ENCODE measurements around the gene CRIP2.

Gene CRIP2

DNA sequence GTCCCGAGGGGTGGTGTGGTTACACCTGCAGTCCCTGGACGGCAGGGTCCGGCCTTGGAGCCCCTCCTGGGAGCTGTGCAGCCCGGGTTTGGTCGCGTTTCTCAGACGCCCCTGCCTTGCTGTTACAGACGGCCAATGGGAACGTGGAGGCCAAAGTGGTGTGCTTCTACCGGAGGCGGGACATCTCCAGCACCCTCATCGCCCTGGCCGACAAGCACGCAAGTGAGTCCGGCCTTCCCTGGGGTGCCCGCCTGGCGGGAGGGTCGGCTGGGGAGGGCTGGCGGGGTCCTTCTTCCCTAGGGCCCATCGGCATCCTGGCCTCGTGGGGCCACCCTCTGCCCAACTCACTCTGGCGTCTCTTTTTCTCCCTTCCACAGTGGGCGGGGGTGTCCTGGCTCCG, 29.3 kb upstream of the CRIP2 start:
- no peak for FAIRE-seq

DNA sequence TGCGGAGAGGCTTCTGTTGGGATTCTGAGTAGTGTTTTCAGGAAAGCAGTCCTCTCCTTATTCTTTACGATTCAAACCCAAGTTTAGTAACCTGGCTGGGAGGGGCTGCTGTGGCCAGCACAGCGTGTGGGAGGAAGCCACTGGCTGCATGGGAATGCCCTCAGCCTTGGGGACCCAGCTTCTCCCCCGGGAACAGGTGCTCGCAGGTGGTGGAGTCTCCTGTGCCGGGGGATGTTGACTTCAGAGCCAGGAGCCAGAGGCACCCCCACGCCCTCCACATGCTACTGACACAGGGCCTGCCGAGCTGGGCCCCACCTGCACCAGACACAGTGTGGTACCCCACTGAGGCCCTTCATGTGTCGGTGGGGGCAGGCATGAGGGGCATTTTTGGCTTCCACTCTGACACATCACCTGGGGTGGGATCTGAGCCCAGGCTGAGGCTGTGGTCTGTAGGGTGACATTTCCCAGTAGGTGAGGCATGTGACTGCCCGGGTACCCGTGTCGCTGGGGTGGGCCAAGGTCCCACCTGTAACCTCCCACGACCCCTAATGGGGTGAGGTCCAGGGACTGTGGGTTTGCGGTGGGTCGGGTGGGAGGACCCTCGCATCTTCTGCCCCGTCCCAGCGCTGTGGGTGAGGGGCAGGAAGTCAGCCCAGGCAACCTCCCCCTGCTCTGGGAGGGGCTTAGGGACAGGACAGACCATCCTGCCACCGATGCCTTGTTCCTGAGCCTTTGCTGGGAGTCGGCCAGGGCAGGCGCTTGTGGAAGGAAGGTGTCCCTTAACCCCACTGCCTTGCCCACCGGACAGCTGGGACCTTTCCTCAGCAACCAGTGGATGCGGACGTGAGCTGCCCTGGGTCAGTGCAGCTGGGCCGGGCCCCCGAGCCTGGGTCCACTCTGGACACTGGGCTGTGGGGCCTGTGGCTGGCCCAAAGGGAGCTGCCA, 28.4 kb upstream of the CRIP2 start:
- no peak for FAIRE-seq

DNA sequence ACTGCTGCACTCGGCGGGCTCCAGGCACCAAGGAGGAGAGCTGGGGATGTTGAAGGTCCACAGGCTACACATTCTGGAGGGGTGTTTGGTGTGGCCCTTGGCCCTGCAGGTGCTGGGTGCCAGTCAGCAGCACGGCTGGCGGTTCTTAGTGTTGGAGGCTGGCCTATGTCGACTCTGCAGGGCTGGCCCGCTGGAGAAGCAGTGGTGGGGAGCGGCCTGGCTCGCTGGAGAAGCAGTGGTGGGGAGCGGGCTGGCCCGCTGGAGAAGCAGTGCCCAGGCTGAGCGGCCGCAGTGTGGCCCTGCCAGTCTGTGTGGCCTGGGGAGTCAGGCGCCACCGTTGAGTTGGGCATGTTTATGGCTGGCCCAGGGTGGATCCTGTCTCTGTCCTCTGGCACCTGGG, 27.6 kb upstream of the CRIP2 start:
- no peak for FAIRE-seq

DNA sequence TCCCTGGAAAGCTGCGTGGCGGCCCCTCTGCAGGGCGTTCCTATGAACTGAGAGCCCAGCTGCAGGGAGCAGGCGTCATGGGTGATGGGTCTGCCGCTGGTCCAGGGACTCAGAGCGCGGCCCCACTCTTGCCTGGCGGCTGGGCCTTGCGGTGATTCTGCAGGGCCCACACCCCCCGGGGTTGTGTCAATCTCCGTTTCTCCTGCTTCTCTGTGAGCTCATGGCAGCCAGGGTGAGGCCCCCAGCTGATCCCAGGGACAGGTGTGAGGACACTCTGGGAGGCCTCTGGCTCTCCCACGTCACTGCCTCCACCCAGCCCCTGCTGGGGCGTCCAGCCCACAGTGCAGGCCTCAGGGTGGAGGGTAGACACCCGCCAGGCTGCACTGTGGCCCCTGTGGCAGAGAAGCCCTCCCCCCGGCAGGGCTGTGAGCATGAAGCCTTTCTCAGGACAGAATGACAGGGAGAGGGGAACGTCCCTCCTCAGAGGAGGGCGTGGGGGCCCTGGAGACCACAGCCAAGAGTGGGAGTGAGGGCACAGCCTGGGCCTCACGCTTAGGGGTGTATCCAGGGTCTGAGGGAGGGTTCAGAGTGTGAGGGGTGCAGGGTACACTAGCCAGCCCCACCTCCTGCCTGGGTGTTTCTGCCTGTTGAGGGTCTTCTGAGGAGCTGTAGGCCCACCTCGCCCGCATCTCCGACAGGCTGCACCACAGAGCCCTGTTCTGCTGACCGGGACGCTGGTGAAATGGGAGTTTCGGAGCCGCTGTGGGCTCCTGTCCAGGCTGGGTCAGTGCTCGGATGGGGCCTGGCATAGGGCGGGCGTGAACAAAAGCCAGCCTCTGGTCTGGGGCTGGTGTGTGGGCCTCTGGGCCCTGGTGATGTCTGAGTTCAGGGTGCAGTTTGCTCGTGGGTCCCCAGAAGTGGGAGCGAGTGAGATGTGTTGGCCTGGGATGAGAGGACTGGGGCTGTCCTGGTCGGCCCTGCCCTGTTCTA, 26.7 kb upstream of the CRIP2 start:
- no peak for FAIRE-seq

DNA sequence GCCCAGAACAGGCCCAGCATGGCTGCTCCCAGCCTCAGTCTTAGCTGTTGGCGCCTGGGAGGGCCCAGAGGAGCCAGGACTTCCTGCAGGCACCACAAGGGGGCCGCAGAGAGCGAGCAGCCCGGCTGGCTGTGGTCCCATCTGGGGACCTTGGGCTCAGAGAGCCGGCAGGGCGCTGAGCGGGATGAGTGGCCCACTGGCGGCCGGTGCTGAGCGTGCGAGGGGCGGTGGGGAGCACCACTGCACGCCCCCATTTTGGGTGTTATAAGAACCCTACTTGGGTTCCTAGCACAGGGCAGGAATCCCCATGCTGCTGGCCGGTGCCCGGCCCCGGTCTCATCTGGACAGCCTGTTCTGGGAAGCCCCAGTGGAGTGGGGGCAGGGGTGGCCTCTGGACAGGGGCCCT, 25.9 kb upstream of the CRIP2 start:
- FAIRE-seq, result no peak

DNA sequence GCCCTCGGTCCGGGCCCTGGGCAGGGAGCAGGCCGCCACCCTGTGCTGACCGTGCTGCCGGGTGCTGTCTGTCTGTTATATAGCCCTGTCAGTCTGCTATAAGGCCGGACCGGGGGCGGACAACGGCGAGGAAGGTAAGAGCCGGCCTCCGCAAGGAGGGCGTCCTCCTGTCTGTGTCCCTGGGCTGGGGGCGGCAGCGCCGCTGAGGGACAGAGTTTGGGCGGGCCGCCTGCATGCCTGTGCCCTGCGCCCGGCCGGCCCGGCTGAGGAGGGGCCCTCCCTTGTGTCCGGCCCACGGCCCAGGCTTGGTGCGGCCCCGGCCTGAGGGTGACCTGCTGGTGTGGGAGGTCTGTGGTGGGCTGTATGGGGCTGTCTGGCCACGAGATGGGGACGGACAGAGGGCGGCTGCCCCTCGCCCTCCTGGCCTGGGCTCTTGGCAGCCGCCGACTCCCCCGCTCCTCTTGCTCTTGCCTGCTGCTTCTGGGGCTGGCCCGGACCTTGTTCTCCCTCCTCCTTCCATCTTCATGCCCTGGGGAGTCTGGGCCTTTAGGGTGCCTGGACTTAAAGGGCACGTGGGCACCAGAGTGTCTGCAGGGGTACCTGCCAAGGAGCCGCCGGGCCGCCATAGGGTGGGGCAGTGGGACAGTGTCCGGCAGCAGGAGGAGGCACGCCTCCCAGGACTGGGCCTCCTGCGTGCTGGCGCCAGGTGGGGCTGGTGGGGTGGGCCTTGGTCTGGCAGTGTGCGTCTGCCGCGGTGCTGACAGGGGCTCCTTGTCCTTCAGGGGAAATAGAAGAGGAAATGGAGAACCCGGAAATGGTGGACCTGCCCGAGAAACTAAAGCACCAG, 25.1 kb upstream of the CRIP2 start:
- FAIRE-seq, result no peak

DNA sequence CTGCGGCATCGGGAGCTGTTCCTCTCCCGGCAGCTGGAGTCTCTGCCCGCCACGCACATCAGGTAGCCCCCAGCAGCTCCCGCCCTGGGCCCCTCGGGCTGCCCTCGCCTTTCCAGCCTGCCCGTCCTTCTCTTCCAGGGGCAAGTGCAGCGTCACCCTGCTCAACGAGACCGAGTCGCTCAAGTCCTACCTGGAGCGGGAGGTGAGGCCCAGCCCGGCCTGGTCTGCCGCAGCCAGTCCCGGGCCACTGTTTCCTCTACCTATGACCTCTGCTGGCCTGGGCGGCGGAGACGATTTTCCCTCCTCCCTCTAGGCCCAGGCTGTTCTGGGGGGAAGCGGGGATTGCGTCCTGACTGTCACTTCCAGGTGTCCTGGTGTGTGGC, 24.5 kb upstream of the CRIP2 start:
- no peak for FAIRE-seq

DNA sequence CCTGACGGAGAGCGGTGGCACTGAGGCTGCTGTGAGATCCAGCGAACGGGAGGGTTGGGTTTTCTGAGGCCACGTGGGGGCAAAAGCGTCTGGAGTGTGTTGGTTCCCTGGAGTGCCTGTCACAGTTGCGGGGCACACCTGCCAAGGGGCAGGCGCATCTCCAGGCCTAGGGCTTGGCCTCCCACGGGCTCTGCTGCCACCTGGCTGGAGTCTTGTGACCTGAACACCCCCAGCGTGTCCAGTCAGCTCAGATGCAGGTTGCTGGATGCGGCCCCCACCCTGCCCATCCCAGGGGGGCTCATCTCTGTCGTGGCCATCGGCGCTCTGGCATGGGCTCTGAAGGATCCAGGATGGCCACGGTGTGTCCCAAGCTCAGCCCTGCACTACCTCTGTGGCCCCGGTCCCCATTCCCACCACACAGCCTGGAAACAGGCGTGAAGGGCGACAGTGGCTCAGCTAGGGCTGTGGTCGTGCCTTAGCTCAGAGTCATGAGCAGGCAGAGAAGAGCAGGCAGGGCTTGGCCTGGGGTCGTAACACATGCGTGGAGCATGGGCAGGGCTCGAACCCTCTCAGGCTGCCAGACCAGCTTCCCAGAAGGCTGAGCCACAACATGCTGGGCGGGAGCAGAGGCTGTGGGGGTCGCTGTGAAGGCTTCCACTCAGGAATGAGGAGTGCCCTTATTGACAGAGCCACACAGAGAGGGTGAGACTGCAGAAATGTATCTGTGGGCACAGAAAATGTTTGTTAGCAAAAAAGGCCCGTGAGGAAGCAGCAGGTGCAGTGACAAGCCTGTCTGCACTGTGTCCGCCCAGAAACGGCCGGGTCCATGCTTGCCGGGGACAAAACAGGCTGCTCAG, 23.5 kb upstream of the CRIP2 start:
- no peak for FAIRE-seq

DNA sequence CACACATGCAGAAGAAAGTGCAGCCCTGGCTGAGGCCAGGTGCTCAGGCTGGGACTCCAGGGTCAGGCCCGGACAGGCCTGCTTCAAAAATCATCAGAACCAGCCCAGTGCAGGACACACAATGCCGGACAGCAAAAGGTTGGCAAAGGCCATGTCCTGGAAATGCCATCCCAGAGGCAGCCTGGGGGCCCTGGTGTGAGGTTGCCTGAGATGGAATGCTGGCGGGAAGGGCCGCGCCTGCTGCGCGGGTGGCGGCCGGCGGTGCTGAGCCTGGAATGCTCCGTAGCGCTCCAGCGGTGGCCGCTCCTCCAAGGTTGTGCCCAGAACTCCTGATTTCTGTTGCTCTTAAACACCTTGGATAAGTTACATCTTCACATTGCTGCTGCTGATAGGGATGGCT, 21.7 kb upstream of the CRIP2 start:
- FAIRE-seq, result no peak

DNA sequence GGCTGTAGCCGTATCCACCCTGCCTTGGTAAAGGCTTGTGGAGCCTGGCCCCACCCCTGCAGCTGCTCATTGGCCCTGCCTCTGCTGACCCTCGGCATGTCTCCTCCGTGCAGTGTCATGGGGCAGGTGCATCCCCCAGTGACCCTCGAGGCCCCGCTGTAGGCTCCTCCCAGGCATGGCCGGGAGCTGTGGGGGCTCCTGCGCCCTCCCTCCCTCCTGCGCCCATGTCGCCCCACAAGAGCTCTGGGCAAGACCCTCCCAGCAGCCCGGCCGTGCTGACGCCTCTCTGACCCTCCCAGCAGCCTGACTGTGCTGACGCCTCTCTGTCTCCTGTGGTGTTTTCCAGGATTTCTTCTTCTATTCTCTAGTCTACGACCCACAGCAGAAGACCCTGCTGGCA, 20.8 kb upstream of the CRIP2 start:
- no peak for FAIRE-seq

DNA sequence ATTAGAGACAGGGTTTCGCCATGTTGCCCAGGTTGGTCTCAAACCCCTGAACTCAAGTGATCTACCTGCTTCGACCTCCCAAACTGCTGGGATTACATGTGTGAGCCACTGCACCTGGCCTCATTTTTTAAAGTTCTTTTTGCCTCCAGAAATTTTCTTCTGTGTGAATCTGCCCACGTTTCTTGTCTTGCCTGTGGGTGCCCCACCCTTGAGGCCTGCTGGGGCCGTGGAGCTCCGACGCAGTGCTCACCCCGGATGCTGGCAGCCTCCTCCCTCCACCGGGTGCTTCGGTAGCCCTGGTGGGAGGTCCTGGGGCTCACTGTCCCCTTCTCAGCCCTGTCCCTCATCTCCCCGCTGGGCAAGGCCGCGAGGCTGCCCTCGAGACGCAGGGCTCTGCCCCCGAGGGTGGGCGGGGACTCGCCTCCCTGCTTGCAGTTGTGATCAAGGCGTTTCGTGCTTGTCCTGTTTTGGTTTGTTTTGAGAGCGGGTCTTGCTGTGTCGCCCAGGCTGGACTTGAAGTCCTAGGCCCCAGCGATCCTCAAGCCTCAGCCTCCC, 19.5 kb upstream of the CRIP2 start:
- no peak for FAIRE-seq

DNA sequence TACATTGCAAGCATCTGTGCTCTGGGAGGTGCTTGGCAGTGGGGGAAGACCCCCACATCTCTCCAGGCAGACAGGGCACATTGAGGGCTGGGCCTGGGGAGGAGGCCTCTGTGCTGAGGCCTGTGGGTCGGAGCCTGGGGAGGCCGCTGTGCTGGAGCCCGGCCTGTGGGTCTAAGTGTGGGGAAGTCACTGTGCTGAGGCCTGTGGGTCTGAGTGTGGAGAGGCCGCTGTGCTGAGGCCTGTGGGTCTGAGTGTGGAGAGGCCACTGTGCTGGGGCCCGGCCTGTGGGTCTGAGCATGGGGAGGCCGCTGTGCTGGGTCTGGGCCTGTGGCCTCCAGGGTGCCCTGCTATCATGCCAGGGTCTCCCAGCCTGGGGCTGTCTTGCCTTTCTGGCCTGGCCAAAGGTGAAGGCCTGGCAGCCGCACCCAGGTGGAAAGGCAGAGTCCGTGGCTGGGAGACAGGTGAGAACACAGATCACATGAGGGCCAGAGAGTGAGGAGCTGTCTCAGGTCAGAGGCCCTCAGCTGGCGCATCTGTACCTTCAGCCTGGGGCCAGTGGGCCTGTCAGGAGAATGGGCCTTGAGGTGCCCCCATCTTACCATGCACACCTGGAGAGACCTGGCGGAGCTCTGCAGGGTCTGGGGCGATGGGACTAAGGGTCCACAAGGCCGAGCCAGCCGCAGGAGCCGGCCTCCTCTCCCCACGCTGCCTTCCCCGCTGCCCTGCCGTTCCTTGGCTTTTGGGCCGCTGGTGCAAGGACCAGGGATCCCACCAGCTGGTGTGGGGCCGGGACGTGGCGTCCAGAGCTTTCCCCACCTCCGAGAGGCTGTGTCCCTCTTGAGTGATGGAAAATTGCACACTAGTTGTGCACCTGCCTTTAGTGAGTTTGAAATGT, 18.6 kb upstream of the CRIP2 start:
- no peak for FAIRE-seq

DNA sequence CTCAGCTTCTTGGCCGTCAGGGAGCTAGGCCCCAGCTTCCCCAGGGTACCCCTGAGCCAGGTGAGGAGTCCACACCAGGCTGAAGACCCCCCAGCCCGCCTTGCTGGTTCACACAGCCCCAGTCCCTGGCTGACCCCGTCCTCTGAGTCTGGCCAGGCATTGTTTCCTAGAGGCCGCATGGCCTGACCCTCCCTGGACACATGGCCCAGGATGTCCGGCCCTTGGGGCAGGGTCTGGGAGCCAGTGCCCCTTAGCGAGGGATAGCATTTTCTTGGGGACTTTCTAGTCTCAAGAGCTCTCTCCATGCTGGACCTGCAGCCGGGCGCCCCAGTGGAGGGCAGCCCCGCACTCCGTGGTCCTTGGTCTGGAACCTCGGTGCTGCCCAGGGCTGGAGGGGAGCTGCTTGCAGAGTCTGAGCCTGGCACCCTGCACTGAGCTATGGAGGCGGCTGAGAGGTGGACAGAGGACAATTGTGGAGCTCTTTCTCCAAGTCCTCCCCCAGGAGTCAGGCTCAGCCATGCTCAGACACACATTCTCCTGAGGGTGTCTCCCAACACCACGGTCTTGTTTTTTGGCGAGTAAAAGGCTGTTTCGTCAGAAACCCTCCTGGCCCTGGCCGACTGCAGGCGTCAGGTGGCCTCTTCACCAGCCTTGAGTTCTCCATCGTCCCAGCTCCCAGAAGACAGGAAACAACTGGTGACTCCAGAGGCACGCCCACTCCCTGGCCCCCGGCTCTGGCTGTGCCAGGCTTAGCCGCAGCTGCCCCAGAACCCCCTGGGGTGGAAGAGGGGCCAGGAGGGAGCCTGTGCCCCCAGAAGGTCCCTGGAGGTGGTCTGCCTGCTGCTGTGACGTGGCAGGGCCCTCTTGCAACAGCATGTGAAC, 17.6 kb upstream of the CRIP2 start:
- no peak for FAIRE-seq

DNA sequence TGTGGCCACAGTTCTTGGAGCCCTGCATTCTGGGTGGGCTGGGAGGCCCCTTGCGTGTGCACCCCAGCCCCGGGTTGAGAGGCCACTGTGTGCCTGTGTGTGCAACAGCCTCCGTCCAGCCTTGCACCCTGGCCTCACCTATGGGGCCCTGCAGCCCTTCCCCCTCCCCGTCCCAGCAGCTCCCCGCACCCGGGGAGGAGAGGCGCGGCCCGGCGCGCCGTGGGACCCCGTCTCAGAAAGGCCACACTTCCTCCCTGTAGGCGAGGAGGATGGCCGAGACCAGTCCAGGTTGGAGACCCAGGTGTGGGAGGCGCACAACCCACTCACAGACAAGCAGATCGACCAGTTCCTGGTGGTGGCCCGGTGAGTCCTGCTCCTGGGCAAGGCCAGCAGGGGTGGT, 16.6 kb upstream of the CRIP2 start:
- FAIRE-seq, result no peak

DNA sequence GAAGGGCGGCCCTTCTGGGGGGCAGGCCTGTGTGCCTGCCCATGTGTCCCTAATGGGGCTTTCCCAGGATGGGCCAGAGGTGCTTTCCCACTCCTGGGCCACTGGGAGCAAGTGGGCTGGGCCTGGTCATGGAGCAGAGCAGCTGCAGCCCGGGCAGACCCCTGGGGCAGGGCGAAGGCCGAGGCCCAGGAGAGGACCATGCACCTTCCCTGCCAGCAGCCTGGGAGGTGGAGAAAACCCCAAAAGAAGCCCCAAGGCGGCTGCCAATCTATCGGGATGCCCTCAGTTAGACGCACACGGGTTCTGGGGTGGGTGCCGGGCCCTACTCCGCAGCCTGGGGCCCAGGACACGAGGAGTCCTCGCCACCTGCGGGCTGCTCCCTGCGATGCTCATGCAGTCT, 16.1 kb upstream of the CRIP2 start:
- no peak for FAIRE-seq

DNA sequence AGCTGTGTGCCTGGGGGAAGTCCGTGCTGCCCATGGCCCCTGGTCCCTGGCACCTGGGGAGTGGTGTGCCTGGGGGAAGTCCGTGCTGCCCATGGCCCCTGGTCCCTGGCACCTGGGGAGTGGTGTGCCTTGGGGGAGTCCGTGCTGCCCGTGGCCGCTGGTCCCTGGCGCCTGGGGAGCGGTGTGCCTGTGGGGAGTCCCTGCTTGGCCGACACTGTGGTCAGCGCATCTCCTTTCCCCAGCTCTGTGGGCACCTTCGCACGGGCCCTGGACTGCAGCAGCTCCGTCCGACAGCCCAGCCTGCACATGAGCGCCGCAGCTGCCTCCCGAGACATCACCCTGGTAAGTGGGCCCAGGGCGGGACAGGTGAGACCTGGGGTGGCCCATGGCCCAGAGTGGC, 14.5 kb upstream of the CRIP2 start:
- FAIRE-seq, result no peak

DNA sequence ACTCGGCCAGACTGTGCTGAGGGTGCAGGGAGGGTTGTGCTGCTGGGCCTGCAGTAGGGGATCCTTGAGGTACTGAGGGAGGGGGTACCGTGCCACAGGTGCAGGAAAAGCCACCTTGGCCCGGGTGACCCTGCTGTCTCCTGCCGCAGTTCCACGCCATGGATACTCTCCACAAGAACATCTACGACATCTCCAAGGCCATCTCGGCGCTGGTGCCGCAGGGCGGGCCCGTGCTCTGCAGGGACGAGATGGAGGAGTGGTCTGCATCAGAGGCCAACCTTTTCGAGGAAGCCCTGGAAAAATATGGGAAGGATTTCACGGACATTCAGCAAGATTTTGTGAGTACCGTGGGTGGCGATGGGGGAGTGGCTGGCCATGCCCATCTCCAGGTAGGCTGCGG, 14.0 kb upstream of the CRIP2 start:
- FAIRE-seq, result no peak

DNA sequence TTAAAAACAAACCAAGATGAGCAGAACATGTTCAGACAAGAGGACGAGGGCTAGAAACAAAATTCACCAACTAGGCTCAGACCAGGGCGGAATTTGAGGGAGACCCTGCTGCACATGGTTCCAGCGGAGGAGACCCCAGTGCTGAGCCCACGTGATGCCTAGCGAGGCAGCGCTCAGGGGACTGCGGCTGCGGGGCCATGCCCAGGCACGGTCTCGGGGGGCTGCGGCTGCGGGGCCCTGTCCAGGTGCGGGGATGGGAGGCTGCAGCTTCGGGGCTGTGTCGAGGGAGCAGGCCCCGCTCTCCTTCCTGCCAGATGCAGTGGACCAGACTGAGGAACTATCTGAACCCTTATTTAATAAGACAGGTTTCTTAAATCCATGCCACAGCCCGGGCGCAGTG, 12.7 kb upstream of the CRIP2 start:
- no peak for FAIRE-seq

DNA sequence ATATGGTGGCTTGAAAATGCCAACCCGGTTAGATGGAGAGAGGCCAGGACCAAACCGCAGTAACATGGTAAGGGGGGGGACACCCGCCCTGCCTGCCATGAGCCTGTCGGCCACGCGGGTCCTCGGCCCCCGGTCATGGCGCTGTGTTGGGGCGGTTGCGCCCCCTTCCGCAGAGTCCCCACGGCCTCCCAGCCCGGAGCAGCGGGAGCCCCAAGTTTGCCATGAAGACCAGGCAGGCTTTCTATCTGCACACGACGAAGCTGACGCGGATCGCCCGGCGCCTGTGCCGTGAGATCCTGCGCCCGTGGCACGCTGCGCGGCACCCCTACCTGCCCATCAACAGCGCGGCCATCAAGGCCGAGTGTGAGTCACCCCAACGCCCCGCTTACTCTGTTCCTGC, 10.1 kb upstream of the CRIP2 start:
- no peak for FAIRE-seq
